ENCODE measurements around the gene LY6G5C. TPM values are rescaled to one million over a fixed set of nuclear protein-coding genes. Genes with fewer than 3 reads are reported as not detected.

Gene LY6G5C
- total and polyA plus RNA-seq, 9 of the 15 experiments (the other 6 are each of a cell fraction or from before 2014, with no cell fraction given) = 0.10 to 0.67 (median 0.46) TPM; not detected in 4

GRCh38 chr6:31660381-31661261 is 20.2 kb downstream of the LY6G5C start, which contains the start of gene C6orf47 (continued):
- TF ChIP-seq ARID2 (IDR thresholded peaks at IDR 0.05) = peak; percentile 40; the same call in 1 of the 2 replicates
- no peak for TF ChIP-seq ZNF232 (CRISPR knock-in tag; IDR thresholded peaks at IDR 0.05)
- no peak for TF ChIP-seq E2F3 (CRISPR knock-in tag; IDR thresholded peaks at IDR 0.05)
- TF ChIP-seq, protein P1, sequence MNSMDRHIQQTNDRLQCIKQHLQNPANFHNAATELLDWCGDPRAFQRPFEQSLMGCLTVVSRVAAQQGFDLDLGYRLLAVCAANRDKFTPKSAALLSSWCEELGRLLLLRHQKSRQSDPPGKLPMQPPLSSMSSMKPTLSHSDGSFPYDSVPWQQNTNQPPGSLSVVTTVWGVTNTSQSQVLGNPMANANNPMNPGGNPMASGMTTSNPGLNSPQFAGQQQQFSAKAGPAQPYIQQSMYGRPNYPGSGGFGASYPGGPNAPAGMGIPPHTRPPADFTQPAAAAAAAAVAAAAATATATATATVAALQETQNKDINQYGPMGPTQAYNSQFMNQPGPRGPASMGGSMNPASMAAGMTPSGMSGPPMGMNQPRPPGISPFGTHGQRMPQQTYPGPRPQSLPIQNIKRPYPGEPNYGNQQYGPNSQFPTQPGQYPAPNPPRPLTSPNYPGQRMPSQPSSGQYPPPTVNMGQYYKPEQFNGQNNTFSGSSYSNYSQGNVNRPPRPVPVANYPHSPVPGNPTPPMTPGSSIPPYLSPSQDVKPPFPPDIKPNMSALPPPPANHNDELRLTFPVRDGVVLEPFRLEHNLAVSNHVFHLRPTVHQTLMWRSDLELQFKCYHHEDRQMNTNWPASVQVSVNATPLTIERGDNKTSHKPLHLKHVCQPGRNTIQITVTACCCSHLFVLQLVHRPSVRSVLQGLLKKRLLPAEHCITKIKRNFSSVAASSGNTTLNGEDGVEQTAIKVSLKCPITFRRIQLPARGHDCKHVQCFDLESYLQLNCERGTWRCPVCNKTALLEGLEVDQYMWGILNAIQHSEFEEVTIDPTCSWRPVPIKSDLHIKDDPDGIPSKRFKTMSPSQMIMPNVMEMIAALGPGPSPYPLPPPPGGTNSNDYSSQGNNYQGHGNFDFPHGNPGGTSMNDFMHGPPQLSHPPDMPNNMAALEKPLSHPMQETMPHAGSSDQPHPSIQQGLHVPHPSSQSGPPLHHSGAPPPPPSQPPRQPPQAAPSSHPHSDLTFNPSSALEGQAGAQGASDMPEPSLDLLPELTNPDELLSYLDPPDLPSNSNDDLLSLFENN (IDR thresholded peaks at IDR 0.05; ENCODE audit: low read depth in 2 of 2, low read length in 2 of 2) = 0 out of 4 replicates have a peak, but pooled peaks of 1 of the 2 experiments have one; percentile 33
- peak; percentile 99 for TF ChIP-seq KDM5B (IDR thresholded peaks at IDR 0.05; ENCODE audit: insufficient replicate concordance, low read depth, low read length)
- peak; percentile 55 to 83; a peak in 2 of 4 replicates for TF ChIP-seq RCOR1 (IDR thresholded peaks at IDR 0.05; ENCODE audit: borderline replicate concordance in 1 of 2, low read depth in 2 of 2, low read length in 2 of 2)
- TF ChIP-seq CEBPZ (IDR thresholded peaks at IDR 0.05; ENCODE audit: borderline replicate concordance, low read depth, low read length) = no peak
- no peak for TF ChIP-seq PTBP1 (IDR thresholded peaks at IDR 0.05; ENCODE audit: low read depth, low read length)
- TF ChIP-seq, protein P2, sequence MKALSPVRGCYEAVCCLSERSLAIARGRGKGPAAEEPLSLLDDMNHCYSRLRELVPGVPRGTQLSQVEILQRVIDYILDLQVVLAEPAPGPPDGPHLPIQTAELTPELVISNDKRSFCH (CRISPR knock-in tag; IDR thresholded peaks at IDR 0.05) = no peak
- TF ChIP-seq, protein P2 (tag; IDR thresholded peaks at IDR 0.05) = peak; percentile 78
- TF ChIP-seq KLF13 (tag; IDR thresholded peaks at IDR 0.05; ENCODE audit: borderline replicate concordance, low read depth) = peak; percentile 63; the same call in 1 of the 2 replicates
- peak; percentile 89; the same call in 1 of the 2 replicates for TF ChIP-seq ZNF212 (CRISPR knock-in tag; IDR thresholded peaks at IDR 0.05)
- 0 out of 2 replicates have a peak, but pooled peaks have one; percentile 56 for TF ChIP-seq KLF1 (tag; IDR thresholded peaks at IDR 0.05)
- TF ChIP-seq ZNF780A (CRISPR knock-in tag; IDR thresholded peaks at IDR 0.05) = peak; percentile 69; the same call in 1 of the 2 replicates
- TF ChIP-seq POLR3G (IDR thresholded peaks at IDR 0.05; ENCODE audit: extremely low read depth, insufficient read length, insufficient replicate concordance) = no peak
- no peak for TF ChIP-seq TAL1 (IDR thresholded peaks at IDR 0.05)
- TF ChIP-seq KLF10 (CRISPR knock-in tag; IDR thresholded peaks at IDR 0.05) = 0 out of 2 replicates have a peak, but pooled peaks have one; percentile 40
- TF ChIP-seq ZBTB1 (CRISPR knock-in tag; IDR thresholded peaks at IDR 0.05; ENCODE audit: borderline replicate concordance, low read depth) = peak; percentile 79
